ENCODE data around the gene REV3L.

DNA sequence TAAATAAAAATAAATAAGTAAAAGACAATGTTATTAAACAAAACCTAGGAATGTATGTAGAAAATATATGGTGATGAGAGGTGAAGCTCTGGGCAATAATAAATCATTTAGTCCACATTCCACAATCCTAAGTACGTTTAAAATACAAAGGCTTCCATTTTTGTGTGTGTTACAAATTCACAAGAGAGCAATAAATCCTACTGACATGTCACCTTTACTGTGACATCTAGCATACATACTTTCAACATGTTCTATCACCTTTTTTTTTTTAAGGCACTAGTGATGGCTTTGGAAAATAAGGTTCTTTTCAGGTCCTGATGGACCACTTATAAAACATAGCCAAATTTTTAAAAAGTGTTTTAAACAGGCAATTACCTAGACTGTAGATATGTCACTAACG is 12.0 kb downstream of the REV3L start:
- TF ChIP-seq ZNF317 (CRISPR knock-in tag; IDR thresholded peaks at IDR 0.05; ENCODE audit: borderline replicate concordance, low read depth) (no peak), JUN (CRISPR knock-in tag; IDR thresholded peaks at IDR 0.05) (no peak)

Data from WTC11 (cell line).